ENCODE data around the gene PHLDA3. TPM values are rescaled to one million over a fixed set of nuclear protein-coding genes. Genes with fewer than 3 reads are reported as not detected.

Gene PHLDA3
- total RNA-seq, 1 experiment from 2014 or later: not detected

DNA sequence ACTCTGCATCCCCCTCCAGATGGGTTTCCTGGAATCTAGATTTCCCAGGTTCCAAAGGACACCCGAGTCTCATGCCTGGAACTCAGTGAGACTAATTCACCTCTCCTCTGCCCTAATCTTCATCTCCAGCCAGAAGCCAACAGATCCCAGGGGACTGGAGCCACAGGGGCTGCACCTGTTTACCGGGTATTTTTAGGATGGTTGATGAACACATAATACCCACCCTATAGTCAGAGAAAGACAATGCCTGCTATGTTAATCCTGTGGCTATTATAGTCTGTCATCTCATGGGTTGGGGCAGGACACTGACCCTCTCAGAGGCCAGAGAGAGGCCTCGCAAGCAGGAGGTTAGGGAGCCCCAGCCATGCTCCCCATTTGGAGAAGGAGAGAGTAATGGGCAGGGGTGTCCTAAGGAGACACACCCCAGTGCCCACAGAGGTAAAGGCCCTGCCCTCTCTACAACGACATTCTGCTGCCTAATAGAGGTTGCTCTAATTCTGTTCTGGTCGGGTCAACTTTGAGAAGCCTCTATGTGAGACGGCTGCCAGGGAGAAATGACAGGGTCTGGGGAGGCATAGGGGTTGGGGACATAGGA is 46.5 kb downstream of the PHLDA3 start:
- Histone ChIP-seq H3K27me3 (ENCODE audit: low read length) (no peaks in the 10 kb centered on the region), H3K4me1 (ENCODE audit: low read length) (peaks cover 97% of the 10 kb centered on the region), H2AFZ (ENCODE audit: low read length) (no peak overlapping the region), H4K20me1 (ENCODE audit: insufficient read depth, low read depth, low read length) (peaks cover 24% of the 10 kb centered on the region; the same call in 1 of the 2 replicates), H3K9ac (ENCODE audit: low read length) (peak overlapping the region; percentile 84), H3K9me3 (ENCODE audit: low read length) (no peaks in the 10 kb centered on the region), H3K4me3 (ENCODE audit: low read length) (peak overlapping the region; percentile 72), H3K4me2 (ENCODE audit: low read depth, low read length, poor library complexity, severe bottlenecking) (peak overlapping the region; percentile 76), H3K27ac (ENCODE audit: low read length) (peak overlapping the region; percentile 99), H3K79me2 (ENCODE audit: low read length) (peaks cover 34% of the 10 kb centered on the region), H3K9me2 (replicated peaks; ENCODE audit: insufficient read depth, low read length) (no peaks in the 10 kb centered on the region), H3K36me3 (ENCODE audit: insufficient read depth, low read length) (peaks cover 26% of the 10 kb centered on the region)
- peak; percentile 88 for DNase-seq

DNA sequence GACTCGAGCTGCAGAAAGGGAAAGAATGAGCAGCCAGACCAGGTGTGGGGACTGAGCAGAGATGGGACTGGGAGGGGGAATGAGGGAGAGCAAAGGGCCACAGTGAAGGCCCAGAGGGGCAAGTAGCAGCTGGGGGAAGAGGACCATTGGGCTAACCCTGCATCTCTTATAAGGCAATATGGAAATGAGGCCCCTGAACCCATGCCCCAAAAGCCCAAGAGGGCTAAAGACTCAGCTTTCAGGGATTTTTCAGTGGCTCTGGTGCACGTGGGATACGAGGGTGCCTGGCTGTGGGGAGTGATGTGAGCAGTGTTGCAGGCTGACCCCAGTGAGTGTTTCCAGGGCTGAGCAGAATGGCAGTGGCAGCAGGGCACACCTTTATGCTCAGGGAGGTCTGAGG is 47.0 kb downstream of the PHLDA3 start:
- peaks cover 97% of the 10 kb centered on the region for H3K4me1 ChIP-seq (ENCODE audit: low read length)
- H3K4me2 ChIP-seq (ENCODE audit: low read depth, low read length, poor library complexity, severe bottlenecking): peak overlapping the region; percentile 76
- no peaks in the 10 kb centered on the region for H3K9me3 ChIP-seq (ENCODE audit: low read length)
- H3K9ac ChIP-seq (ENCODE audit: low read length): peak overlapping the region; percentile 84
- H3K4me3 ChIP-seq (ENCODE audit: low read length): peak overlapping the region; percentile 72
- DNase-seq: peak; percentile 92
- no peak overlapping the region for H2AFZ ChIP-seq (ENCODE audit: low read length)
- H3K79me2 ChIP-seq (ENCODE audit: low read length): peaks cover 36% of the 10 kb centered on the region
- no peaks in the 10 kb centered on the region for H3K9me2 ChIP-seq (replicated peaks; ENCODE audit: insufficient read depth, low read length)
- peaks cover 30% of the 10 kb centered on the region for H3K36me3 ChIP-seq (ENCODE audit: insufficient read depth, low read length)
- H3K27me3 ChIP-seq (ENCODE audit: low read length): no peaks in the 10 kb centered on the region
- peaks cover 29% of the 10 kb centered on the region; the same call in 1 of the 2 replicates for H4K20me1 ChIP-seq (ENCODE audit: insufficient read depth, low read depth, low read length)
- H3K27ac ChIP-seq (ENCODE audit: low read length): peak overlapping the region; percentile 99

DNA sequence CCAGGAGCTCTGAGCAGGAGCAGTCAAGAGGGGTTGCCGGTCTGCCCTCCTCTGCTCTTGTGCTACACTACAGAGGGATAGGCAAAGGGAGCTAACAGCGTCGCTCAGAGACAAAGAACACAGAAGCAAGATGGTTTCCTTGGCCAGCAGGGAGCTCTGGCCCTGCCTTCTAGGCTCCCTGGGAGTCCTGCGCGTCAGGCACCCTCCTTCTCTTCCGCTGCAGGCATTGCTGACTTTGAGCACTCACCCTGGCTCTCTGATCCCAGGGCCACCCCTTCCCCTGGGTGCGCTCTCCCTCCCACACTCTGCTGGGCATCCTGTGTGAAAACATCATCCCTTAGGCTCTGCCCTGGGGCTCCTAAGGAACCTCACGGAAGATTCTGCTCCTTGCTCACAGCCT is 47.9 kb downstream of the PHLDA3 start:
- Histone ChIP-seq H3K27ac (ENCODE audit: low read length) (peak overlapping the region; percentile 99), H3K9me2 (replicated peaks; ENCODE audit: insufficient read depth, low read length) (no peaks in the 10 kb centered on the region), H3K4me2 (ENCODE audit: low read depth, low read length, poor library complexity, severe bottlenecking) (peak overlapping the region; percentile 76), H4K20me1 (ENCODE audit: insufficient read depth, low read depth, low read length) (peaks cover 38% of the 10 kb centered on the region; the same call in 1 of the 2 replicates), H2AFZ (ENCODE audit: low read length) (no peak overlapping the region), H3K4me1 (ENCODE audit: low read length) (peaks cover 97% of the 10 kb centered on the region), H3K9ac (ENCODE audit: low read length) (peak overlapping the region; percentile 84), H3K4me3 (ENCODE audit: low read length) (peak overlapping the region; percentile 72), H3K79me2 (ENCODE audit: low read length) (peaks cover 40% of the 10 kb centered on the region), H3K27me3 (ENCODE audit: low read length) (no peaks in the 10 kb centered on the region), H3K9me3 (ENCODE audit: low read length) (no peaks in the 10 kb centered on the region), H3K36me3 (ENCODE audit: insufficient read depth, low read length) (peaks cover 40% of the 10 kb centered on the region)
- peak; percentile 76 for DNase-seq

DNA sequence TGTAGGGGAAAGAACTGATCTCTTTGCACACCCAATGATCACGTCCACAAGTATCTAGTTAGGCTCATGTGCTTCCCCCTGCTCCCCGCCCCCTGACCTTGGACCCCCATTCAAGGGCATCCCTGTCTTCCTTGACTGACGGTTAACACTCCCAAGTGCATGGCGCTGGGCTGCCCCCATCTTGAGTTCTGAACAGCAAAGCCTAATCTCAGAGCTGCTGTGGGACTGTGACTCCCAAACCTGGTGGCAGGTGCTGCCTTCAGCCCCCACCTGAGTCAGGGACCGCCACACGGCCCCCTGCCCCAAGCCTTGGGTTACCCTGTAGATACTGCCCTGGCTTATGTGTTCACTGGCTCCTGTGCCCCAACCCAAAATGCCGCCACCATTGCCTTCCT is 48.4 kb downstream of the PHLDA3 start:
- no peaks in the 10 kb centered on the region for H3K9me2 ChIP-seq (replicated peaks; ENCODE audit: insufficient read depth, low read length)
- peak overlapping the region; percentile 99 for H3K27ac ChIP-seq (ENCODE audit: low read length)
- no peak overlapping the region for H2AFZ ChIP-seq (ENCODE audit: low read length)
- H4K20me1 ChIP-seq (ENCODE audit: insufficient read depth, low read depth, low read length): peaks cover 43% of the 10 kb centered on the region; the same call in 1 of the 2 replicates
- H3K9ac ChIP-seq (ENCODE audit: low read length): peak overlapping the region; percentile 84
- peaks cover 45% of the 10 kb centered on the region for H3K36me3 ChIP-seq (ENCODE audit: insufficient read depth, low read length)
- no peaks in the 10 kb centered on the region for H3K9me3 ChIP-seq (ENCODE audit: low read length)
- H3K4me3 ChIP-seq (ENCODE audit: low read length): peak overlapping the region; percentile 72
- DNase-seq: no peak
- H3K4me2 ChIP-seq (ENCODE audit: low read depth, low read length, poor library complexity, severe bottlenecking): peak overlapping the region; percentile 76
- peaks cover 97% of the 10 kb centered on the region for H3K4me1 ChIP-seq (ENCODE audit: low read length)
- peaks cover 40% of the 10 kb centered on the region for H3K79me2 ChIP-seq (ENCODE audit: low read length)
- H3K27me3 ChIP-seq (ENCODE audit: low read length): no peaks in the 10 kb centered on the region

DNA sequence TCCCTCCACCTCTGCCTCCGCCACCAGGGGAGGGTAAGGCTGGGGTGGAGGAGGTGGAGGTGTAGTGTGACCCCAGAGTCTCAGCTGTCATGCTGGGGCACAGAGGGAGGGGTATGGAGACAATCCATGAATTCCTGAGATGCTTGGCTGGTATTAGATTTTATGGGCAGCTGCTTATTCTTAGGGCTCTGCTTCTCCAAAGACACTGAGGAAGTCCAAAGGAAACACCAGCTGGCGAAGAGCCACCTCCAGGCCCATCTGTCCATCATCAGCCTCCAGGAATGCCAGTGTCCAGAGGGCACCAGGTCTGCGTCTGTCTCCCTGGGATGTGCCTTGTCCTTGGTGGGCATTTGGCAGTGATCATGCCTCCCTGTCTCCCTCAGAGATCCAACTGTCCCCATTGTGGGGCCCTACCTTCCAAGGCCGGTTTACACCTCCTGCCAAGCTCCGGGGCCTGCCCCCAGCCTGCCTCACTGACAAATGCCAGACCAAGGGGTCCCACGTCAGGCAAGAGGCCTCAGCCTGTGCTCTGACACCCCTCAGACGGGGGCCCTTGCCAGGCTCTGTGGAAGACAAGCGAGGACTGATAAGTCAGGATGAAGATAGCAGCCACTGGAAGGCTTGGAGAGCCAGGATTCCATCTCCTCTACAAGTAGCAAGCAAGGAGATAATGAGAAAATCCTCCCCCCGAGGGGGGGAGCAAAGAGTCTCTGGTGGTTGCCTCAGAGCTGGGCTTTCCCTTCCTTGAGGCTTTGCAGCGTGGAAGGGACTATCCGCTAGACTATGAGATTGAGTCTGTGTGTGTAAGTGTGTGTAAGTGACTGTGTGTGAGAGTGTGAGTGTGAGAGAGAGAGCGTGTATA is 49.0 kb downstream of the PHLDA3 start:
- H3K9me3 ChIP-seq (ENCODE audit: low read length): no peaks in the 10 kb centered on the region
- H3K4me2 ChIP-seq (ENCODE audit: low read depth, low read length, poor library complexity, severe bottlenecking): peak overlapping the region; percentile 76
- no peaks in the 10 kb centered on the region for H3K9me2 ChIP-seq (replicated peaks; ENCODE audit: insufficient read depth, low read length)
- H3K27ac ChIP-seq (ENCODE audit: low read length): peak overlapping the region; percentile 99
- no peak overlapping the region for H2AFZ ChIP-seq (ENCODE audit: low read length)
- H3K9ac ChIP-seq (ENCODE audit: low read length): peak overlapping the region; percentile 84
- peaks cover 99% of the 10 kb centered on the region for H3K4me1 ChIP-seq (ENCODE audit: low read length)
- H4K20me1 ChIP-seq (ENCODE audit: insufficient read depth, low read depth, low read length): peaks cover 48% of the 10 kb centered on the region; the same call in 1 of the 2 replicates
- peaks cover 51% of the 10 kb centered on the region for H3K36me3 ChIP-seq (ENCODE audit: insufficient read depth, low read length)
- no peak for DNase-seq
- no peaks in the 10 kb centered on the region for H3K27me3 ChIP-seq (ENCODE audit: low read length)
- H3K4me3 ChIP-seq (ENCODE audit: low read length): peak overlapping the region; percentile 72
- H3K79me2 ChIP-seq (ENCODE audit: low read length): peaks cover 40% of the 10 kb centered on the region

DNA sequence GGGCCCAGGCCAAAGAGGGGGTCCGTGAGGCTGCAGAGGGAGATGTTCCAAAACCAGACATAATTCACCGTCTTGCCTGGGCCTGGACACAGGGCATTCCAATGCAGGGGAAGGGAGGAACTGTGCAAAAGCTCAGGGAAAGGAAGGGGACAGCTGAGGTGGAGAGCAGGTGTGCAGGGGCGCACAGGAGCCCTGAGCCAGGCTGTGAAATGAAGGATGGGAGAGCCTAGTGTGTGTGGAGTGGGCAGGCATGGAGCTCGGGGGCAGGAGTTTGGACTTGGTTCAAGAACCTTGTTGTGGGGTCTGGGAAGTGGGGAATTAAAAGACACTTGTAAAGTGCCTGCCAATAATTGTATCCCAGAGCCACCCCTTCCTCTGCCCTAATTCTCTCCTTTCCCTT is 49.7 kb downstream of the PHLDA3 start:
- H3K9me2 ChIP-seq (replicated peaks; ENCODE audit: insufficient read depth, low read length): no peaks in the 10 kb centered on the region
- peaks cover 40% of the 10 kb centered on the region for H3K79me2 ChIP-seq (ENCODE audit: low read length)
- peak overlapping the region; percentile 76 for H3K4me2 ChIP-seq (ENCODE audit: low read depth, low read length, poor library complexity, severe bottlenecking)
- no peak for DNase-seq
- peaks cover 99% of the 10 kb centered on the region for H3K4me1 ChIP-seq (ENCODE audit: low read length)
- no peaks in the 10 kb centered on the region for H3K9me3 ChIP-seq (ENCODE audit: low read length)
- H3K9ac ChIP-seq (ENCODE audit: low read length): peak overlapping the region; percentile 84
- peaks cover 54% of the 10 kb centered on the region for H3K36me3 ChIP-seq (ENCODE audit: insufficient read depth, low read length)
- H3K27ac ChIP-seq (ENCODE audit: low read length): peak overlapping the region; percentile 99
- no peaks in the 10 kb centered on the region for H3K27me3 ChIP-seq (ENCODE audit: low read length)
- peak overlapping the region; percentile 72 for H3K4me3 ChIP-seq (ENCODE audit: low read length)
- H4K20me1 ChIP-seq (ENCODE audit: insufficient read depth, low read depth, low read length): peaks cover 56% of the 10 kb centered on the region; the same call in 1 of the 2 replicates
- no peak overlapping the region for H2AFZ ChIP-seq (ENCODE audit: low read length)

DNA sequence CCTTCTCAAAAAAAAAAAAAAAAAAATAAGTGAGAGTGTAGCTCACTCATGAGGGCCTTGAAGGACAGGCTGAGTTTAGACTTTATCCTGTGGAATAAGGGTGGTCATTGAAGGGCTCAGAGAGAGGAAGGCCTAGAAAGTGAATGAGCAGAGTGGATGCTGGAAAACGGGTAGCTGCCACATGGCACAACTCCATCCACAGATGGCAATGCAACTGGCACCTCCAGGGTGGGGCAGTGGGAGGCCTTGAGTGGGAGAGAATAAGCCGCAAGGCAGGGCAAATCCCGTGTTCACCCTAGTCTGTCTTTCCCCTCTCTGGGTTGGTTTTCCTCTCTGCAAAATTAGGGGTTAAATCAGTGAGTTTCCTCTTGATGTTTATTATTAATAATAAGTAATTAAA is 50.5 kb downstream of the PHLDA3 start:
- H2AFZ ChIP-seq (ENCODE audit: low read length): no peak overlapping the region
- DNase-seq: no peak
- no peaks in the 10 kb centered on the region for H3K9me2 ChIP-seq (replicated peaks; ENCODE audit: insufficient read depth, low read length)
- peaks cover 99% of the 10 kb centered on the region for H3K4me1 ChIP-seq (ENCODE audit: low read length)
- peak overlapping the region; percentile 99 for H3K27ac ChIP-seq (ENCODE audit: low read length)
- H3K9me3 ChIP-seq (ENCODE audit: low read length): no peaks in the 10 kb centered on the region
- H3K4me2 ChIP-seq (ENCODE audit: low read depth, low read length, poor library complexity, severe bottlenecking): peak overlapping the region; percentile 76
- peaks cover 54% of the 10 kb centered on the region for H3K36me3 ChIP-seq (ENCODE audit: insufficient read depth, low read length)
- peaks cover 59% of the 10 kb centered on the region; the same call in 1 of the 2 replicates for H4K20me1 ChIP-seq (ENCODE audit: insufficient read depth, low read depth, low read length)
- no peaks in the 10 kb centered on the region for H3K27me3 ChIP-seq (ENCODE audit: low read length)
- H3K79me2 ChIP-seq (ENCODE audit: low read length): peaks cover 40% of the 10 kb centered on the region
- peak overlapping the region; percentile 52; the same call in 1 of the 2 replicates for H3K4me3 ChIP-seq (ENCODE audit: low read length)
- peak overlapping the region; percentile 59 for H3K9ac ChIP-seq (ENCODE audit: low read length)
